GM18858 (cell line): ENCODE data around the gene PRX.
"Not testable (repeated sequence)": the region's sequence is repeated elsewhere in the genome, so short reads cannot be mapped to it uniquely, and the experiment has no call there.

Experiments
- ATAC-seq: cut with Tn5 transposase; IDR thresholded peaks from one replicate; pipeline ENCODE4 v1.9.1; 2021; ENCODE audit not compliant: unreplicated experiment

The PRX gene

DNA sequence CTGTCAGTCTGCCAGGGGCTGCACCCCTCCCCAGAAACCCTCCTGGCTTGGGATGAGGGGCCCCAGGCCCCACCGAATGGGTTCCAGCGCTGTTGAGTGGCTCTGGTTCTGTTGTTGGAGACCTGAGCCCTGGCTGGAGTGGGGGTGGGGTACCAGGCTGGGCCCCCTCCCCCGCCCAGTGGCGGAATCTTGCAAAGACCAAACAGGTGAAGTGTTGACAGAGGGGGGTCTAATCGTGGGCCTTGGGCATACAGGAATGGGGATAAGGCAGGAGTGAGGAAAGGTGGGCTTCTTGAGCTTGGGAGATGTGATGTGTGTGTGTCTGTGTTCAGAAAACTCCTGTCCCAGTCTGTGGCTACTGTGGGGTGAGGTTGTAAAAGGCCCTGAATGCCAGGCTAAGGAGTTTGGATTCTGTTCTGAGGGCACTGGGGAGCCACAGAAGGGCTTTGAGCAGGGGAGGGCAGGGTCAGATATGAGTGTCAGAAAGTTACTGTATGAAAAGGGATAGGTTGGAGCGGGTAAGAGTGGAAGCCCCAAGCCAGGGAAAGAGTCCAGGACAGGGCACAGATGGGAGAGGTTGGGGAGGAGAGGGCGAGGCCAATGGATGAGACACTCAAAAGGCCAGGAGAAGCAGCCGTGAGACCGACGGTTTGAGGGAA lies 23.0 kb downstream of the PRX start, which contains the start of gene HIPK4:
TSS of gene HIPK4 (minus strand) at position 98 of the 659 bp plus-strand sequence. CDS start 279 bp downstream, outside the sequence.
- no peak for ATAC-seq

DNA sequence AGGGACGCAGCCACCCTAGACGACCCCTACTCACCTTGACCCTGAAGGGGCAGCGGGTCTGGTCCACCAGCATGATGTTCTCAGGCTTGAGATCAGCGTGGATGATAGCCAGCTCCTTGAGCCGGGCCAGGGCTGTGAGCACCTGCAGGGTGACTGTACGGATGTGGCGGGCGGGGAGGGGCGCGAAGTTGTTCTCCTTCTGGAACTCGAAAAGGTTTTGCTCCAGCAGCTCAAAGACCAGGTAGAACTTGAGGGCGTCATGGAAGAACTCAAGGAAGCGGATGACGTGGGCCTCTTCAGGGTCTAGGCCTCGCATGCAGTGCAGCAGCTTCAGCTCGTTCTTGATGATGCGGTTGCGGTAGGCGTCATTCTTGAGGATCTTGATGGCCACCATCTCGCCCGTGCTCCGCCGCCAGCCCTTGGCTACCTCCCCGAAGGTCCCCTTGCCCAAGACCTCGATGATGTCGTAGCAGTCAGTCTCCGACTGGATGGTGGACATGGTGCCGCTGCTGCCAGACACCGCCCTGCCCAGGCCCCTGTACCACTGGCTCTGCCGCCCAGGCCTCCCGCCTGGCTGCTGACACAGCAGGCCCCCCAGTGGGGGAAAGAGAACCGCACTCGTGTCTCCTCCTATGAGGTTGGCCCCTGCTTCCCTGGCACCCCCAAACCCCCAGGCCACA lies 23.6 kb downstream of the PRX start:
- no peak for ATAC-seq

DNA sequence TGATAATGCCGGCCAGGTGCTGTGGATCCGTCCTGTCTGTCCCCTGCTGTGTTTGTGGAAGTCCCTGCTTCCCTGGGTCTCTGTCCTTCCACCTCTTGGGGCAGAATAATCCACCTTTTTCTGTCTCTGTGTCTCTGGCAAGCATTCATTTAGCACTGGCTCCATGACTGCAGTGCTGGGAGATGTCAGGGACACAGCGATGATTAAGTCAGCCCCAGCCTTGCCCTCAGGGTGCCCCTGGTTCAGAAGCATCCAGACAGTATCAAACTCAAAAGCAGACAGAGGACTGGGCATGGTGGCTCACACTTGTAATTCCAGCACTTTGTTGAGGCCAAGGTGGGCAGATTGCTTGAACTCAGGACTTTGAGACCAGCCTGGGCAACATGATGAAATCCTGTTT lies 24.7 kb downstream of the PRX start:
- ATAC-seq, result no peak

DNA sequence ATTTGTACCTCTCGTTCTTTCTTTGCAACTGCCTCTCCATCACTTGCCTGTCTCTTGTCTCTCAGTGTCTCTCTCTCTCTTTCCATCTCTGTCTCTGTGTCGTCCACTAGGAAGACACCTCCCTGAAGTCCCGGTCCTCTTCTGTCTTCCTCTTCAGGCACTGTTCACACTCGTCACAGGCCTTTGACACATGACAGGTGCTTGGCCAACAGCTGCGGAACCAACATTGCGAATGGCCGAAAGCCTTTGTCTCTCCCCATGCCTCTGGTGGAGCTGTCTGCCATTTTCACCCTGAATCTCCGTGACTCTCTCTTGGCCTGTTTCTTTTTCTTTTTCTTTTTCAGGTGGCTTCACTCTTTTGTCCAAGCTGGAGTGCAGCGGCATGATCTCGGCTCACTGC lies 26.0 kb downstream of the PRX start:
- ATAC-seq, result no peak

DNA sequence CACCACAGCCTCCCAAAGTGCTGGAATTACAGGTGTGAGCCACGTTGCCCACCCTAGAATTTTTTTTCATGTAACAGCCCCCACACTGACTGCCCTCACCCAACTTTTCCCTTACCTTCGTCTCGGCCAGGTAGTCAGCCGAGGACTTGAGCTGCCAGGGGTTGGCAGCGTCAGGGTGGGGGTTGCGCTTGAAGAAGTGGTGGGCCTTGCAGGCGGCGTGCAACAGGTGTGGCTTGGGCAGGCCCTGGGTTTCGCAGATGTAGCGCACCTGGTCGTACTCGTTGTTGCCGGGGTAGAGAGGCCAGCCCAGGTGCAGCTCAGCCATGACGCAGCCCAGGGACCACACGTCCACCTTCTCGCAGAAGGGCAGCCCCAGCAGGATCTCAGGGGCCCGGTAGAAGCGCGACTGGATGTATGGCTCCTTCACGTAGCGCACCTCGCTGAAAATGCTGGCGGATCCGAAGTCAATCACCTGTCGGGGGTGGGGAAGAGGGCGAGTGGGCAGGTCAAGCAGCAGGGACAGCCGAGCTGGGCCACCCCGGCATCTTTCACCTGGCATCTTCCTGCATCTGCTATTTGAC lies 29.4 kb downstream of the PRX start:
- ATAC-seq, result no peak

DNA sequence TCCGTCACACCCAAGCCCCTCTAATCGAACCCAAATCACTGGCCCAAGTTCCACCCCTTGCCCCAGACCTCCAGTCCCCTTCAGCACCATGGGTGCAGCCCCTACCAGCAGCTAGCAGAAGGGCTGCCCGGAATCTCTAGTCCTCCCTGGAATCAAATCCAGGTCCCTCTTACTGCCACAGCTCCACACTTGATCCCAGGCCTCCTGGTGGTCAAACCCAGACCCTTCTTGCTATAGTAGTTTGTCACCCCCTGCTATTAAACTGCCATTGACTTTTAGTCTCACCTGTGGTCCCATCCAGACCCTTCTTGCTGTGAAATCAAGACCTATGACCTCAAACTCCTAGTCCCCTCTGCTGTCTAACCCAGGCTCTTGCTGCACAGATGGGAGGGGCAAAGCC lies 31.9 kb downstream of the PRX start:
- no peak for ATAC-seq

DNA sequence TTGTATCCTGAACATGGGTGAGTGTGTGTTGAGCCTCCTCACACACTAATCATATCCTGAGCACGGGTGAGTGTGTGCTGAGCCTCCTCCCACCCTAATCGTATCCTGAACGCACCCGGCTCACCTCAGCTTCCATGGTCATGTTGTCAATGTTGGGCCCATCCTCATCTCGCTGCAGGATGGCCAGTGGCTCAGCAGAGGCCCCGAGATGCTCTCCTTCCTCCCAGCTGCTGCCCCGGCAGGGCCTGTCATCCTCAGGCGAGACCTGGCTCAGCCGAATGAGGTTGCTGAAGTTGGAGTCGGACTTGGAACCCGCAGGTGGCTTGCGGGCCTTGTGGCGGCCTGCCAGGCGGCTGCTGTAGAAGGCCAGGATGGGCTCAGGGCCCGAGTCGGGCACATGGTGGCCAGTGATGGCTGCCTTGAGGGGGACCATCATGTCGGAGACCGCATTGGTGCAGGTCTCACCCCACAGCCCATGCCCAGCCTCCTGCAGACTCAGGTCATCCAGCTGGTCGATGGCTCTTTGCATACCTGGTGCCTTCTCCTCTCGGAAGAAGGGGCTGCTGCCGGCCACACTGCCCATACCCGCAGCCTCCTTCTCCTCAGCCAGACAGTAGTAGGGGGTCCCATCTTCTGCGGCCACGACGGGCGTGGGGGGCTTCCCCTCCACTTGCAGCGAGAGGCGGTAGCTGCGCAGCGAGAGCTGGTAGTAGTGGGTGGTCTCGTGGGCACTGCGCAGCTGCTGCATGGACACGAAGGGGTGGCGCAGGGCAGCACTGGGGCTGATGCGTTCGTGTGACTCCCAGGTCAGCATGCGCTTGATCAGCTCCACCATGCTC lies 32.8 kb downstream of the PRX start:
- no peak for ATAC-seq

DNA sequence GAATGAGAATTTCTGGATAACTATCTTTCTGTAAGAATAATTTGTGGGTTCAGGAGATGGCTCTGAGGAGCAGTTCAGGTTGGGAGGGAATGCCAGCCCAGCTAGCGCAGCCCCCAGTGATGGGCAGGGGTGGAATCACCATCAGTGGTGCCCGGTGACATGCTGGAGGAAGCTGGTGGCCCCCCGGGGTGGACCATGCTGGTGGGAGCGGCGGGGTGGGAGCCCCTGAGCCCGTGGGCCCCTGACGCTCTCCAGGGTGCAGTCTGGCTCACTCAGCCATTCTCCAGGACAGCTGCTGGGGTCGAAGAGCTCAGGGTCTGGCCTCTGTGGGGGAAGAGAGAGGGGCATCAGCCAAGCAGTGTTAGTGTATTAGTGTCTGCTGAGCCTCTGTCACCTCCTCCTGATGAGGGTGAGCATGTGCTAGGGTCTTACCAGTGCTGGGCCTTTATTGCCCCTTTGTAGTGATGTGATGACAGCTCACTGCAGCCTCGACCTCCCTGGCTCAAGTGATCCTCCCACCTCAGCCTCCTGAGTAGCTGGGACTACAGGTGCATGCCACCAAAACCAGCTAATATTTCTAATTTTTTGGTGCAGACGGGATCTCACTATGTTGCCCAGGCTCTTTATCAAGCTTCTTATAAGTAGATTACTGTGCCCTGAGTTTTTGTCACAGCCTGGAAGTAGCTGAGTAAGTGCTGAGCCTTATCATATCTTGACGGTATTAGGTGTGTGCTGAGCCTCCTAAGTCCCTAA lies 33.6 kb downstream of the PRX start:
- no peak for ATAC-seq

DNA sequence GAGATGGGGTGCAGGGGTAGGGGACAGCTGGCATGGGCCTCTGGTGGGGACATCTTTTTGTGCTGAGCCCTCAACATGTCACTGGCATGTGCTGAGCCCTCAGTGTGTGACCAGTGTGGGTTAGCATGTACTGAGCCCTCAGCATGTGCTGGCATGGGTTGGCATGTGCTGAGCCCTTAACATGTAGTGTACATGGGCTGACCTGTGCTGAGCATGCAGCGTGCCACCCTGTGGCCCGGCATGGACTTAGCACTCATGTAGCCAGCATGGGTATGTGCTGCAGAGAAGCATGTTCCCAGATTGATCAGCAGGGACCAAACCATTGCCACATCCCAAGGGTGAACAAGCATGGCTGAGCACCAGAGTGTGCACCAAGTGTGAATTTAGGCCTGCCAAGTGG lies 34.7 kb downstream of the PRX start:
- ATAC-seq, result no peak

DNA sequence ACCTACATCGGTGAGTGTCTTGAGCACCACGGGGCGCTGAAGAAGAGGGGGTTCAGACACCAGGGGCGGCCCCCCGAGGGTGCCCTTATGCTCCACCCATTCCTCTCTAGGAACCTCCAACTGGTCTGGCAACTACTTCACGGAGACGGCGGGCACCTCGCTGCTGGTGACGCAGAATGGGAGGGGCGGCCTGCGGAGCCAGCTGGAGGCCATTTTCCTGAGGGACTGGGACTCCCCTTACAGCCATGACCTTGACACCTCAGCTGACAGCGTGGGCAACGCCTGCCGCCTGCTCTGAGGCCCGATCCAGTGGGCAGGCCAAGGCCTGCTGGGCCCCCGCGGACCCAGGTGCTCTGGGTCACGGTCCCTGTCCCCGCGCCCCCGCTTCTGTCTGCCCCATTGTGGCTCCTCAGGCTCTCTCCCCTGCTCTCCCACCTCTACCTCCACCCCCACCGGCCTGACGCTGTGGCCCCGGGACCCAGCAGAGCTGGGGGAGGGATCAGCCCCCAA lies 35.2 kb downstream of the PRX start:
- no peak for ATAC-seq

DNA sequence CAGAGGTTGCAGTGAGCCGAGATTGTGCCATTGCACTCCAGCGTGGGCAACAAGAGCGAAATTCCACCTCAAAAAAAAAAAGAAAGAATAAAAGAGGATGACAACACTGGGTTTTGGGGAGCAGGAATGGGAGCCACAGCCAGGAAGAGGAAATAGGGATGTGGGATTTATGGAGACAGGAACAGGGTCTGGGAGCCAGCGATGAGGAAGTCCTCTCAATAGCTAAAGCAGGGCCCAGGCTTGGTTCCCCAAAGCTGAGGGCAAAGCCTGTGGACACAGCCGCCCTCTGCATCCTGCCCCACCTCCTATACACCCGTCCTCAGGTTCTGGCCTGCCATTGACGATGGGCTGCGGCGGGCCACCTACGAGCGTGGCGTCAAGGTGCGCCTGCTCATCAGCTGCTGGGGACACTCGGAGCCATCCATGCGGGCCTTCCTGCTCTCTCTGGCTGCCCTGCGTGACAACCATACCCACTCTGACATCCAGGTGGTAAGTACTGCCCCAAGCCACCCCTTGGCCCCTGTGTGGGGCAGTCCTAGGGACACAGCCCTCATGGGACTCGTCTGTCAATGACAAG lies 36.8 kb downstream of the PRX start:
- ATAC-seq, result no peak

DNA sequence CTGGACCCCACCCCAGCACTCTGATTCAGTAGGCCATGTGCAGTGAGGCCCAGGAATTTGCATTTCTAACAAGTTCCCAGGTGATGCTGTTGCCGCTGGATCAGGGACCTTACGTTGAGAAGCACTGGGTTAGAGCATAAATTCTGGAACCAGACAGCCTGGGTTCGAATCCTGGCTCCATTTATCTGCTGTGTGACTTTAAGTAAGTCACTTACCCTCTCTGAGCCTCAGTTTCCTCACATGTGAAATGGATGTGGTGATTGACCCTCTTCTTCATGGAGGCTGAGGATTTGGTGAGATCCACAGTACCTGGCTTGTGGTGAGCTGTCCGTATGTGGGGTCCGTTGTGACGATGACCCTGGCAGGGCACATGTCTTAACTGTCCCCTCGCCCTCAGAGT lies 39.1 kb downstream of the PRX start:
- ATAC-seq, result no peak

DNA sequence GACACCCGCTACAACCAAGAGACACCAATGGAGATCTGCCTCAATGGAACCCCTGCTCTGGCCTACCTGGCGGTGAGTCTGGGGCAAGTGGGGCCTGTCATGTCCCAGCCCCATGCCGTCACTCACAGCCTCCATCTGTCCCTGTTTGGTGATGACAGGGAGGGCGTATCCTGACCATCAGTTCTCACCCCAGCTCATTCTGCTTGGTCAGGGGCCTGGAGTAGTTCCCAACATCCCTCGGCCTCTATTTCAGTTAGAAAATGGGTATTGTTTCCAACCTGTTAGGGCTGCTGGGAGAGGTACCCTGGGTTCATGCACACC lies 41.4 kb downstream of the PRX start:
- ATAC-seq, result no peak

DNA sequence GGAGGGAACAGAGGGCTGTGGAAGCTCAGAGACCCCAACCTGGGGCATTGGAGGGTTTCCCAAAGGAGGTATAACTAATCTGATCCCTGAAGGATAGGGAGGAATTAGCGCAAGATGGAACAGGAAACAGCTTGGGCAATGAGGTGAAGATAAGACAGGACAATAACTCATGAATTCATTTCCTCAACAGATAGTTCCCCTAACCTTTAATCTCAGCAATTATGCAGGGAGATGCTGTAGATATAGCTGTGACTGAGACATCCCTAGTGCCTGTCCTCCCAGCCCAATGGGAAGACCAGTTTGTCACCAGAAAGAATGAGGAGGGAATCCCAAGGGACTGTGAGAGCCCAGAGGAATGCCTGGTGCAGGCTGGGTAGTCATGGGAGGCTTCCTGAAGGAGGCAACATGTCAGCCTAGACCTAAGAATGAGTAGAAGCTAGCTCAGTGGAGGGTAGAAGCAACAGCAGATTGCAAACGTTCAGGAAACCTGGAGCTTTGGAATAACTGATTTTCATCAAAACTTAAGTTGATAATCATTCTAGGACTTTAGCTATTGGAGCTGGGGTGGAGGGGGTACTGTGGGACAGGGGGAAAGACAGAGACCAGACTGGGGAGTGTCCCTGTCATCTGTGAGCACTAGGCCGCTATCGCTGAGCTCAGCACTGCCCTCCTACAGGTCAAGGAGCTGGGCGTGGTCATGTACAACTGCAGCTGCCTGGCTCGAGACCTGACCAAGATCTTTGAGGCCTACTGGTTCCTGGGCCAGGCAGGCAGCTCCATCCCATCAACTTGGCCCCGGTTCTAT lies 42.0 kb downstream of the PRX start:
- ATAC-seq, result no peak

DNA sequence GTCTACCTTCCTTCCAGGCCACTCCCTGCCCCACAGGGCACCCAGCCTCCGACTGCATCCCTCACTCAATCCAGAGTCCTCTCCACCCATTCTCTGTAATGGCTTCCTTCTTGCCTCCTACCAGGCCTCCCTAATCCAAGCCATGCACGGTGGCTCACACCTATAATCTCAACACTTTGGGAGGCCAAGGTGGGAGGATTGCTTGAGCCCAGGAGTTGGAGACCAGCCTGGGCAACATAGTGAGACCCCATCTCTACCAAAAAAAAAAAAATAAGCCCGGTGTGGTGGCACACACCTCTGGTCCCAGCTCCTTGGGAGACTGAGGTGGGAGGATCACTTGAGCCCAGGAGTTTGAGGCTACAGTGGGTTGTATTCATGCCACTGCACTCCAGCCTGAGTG lies 42.9 kb downstream of the PRX start:
- ATAC-seq, result not testable (repeated sequence)

DNA sequence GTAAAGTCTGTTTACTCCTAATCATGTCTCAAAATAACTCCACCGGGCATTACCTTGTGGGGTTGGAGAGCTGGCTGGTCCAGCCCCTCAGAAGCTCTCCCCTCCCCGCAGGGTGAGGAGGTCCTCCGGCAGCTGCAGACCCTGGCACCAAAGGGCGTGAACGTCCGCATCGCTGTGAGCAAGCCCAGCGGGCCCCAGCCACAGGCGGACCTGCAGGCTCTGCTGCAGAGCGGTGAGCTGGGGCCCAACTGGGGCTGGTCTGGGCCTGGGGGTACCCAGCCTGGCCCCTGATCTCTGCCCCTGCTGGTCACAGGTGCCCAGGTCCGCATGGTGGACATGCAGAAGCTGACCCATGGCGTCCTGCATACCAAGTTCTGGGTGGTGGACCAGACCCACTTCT lies 43.4 kb downstream of the PRX start:
- no peak for ATAC-seq

DNA sequence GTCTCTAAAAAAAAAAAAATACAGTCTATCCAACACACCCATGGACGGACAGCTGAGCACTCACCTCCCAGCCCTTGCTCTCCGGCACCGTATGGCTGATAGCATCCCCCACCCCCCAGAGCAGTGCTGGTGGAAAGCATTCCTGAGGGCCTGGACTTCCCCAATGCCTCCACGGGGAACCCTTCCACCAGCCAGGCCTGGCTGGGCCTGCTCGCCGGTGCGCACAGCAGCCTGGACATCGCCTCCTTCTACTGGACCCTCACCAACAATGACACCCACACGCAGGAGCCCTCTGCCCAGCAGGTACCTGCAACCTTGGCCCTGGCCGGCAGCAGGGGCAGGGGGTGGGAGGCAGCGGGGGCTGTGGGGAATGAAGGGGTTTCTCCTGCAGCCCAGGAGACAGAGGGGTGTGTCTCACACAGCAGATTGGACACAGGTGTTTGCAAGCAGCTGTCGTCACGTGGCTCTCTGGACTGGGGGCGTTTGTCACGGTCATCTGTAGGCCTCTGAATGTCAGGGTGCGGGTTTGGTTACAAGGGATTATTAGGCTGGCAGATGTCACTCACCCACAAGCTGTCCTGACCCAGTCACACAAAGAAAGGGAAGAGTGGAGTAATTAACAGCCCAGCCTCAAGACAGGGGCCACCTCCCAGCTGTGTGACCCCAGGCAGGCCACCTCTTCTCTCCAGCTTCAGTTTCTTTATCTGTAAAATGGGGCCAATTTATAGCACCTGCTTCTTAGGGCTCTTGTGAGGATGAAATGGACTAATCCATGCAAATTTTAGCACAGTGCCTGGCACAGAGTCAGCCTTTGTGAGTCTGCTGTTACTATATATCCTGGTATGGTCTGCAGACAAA lies 45.4 kb downstream of the PRX start:
- no peak for ATAC-seq

DNA sequence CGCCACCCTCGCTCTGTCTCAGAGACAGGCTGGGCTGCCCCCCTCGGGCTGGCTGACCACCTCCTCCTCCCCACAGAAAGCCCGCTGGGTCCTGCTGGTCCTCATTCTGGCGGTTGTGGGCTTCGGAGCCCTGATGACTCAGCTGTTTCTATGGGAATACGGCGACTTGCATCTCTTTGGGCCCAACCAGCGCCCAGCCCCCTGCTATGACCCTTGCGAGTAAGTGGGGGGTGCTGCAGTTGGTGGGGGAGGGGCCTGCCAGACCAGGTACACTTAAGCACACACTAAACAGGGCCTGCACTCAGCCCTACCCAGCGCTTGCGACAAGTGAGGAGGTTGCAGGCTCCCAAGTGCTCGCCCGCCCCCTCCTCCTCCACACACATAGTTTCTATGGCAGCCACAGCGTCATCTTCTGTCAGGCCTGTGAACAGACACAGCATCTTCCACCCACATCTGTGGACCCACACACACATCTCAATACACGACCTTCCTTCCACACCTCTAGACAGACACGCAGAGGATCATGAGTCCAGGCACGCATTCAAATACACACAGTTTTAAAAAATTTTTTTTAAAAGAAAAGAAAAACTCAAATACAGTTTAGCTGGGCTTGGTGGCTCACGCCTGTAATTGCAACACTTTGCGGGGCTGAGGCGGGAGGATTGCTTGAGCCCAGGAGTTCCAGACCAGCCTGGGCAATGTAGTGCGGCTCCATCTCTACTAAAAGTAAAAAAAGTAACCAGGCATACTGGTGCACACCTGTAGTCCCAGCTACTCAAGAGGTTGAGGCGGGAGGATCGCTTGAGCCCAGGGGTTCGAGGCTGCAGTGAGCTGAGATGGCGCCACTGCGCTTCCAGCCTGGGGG lies 46.2 kb downstream of the PRX start:
- no peak for ATAC-seq
